Liver (tissue), 3 donors: Measurements from ENCODE around the gene OR2M4.

ENCODE experiments used
- ATF3 ChIP-seq: IDR thresholded peaks from 2 replicates; pipeline ENCODE4 v1.6.1; 2016; ENCODE audit warnings: antibody characterized with exemption
- CTCF ChIP-seq: fragments of 150-350 bp; IDR thresholded peaks from 2 replicates; pipeline ENCODE4 v1.5.1; 2017; ENCODE audit warnings: improper control_type of control experiment, low read depth, low read length; ENCODE audit not compliant: missing input control
- FOXA1 ChIP-seq: IDR thresholded peaks from 2 replicates; pipeline ENCODE4 v1.6.1; 2016; ENCODE audit warnings: antibody characterized with exemption
- GABPA ChIP-seq, 2 donors: IDR thresholded peaks in 1 of 2; conservative IDR thresholded peaks in 1 of 2; 2 replicates each; pipeline ENCODE4 v1.6.1; 2016; ENCODE audit warnings: antibody characterized with exemption in 2 of 2, mild to moderate bottlenecking in 1 of 2, moderate library complexity in 1 of 2
- JUND ChIP-seq, 2 donors: IDR thresholded peaks; 2 replicates each; pipeline ENCODE4 v1.6.1; 2016; ENCODE audit warnings: antibody characterized with exemption in 2 of 2
- MAX ChIP-seq: IDR thresholded peaks from 2 replicates; pipeline ENCODE4 v1.6.1; 2016; ENCODE audit warnings: antibody characterized with exemption
- NR2F2 ChIP-seq: IDR thresholded peaks from 2 replicates; pipeline ENCODE4 v1.6.1; 2016; ENCODE audit warnings: antibody characterized with exemption
- RAD21 ChIP-seq, 2 donors: IDR thresholded peaks; 2 replicates each; pipeline ENCODE4 v1.6.1; 2016; ENCODE audit warnings: antibody characterized with exemption in 2 of 2, mild to moderate bottlenecking in 2 of 2
- REST ChIP-seq: IDR thresholded peaks from 2 replicates; pipeline ENCODE4 v1.6.1; 2016; ENCODE audit warnings: antibody characterized with exemption, mild to moderate bottlenecking
- RXRA ChIP-seq, 2 donors: IDR thresholded peaks; 2 replicates each; pipeline ENCODE4 v1.6.1; 2017 to 2018; ENCODE audit warnings: antibody characterized with exemption in 2 of 2, mild to moderate bottlenecking in 1 of 2
- SP1 ChIP-seq: IDR thresholded peaks from 2 replicates; pipeline ENCODE4 v1.6.1; 2018; ENCODE audit warnings: antibody characterized with exemption, mild to moderate bottlenecking
- TAF1 ChIP-seq: conservative IDR thresholded peaks from 2 replicates; pipeline ENCODE4 v1.6.1; 2016; ENCODE audit warnings: antibody characterized with exemption, mild to moderate bottlenecking
- YY1 ChIP-seq: IDR thresholded peaks from 2 replicates; pipeline ENCODE4 v1.6.1; 2016; ENCODE audit warnings: antibody characterized with exemption, mild to moderate bottlenecking
- ZBTB33 ChIP-seq: IDR thresholded peaks from 2 replicates; pipeline ENCODE4 v1.6.1; 2016; ENCODE audit warnings: antibody characterized with exemption
- donor health status: healthy.
- donor health status: healthy.

GRCh38 chr1:248229360-248229908 is 1.8 kb upstream of the OR2M4 start:
- TF ChIP-seq GABPA (IDR thresholded peaks at IDR 0.05 in 1 of 2, conservative IDR thresholded peaks at IDR 0.05 in 1 of 2): no peak
- no peak for TF ChIP-seq CTCF
- no peak for TF ChIP-seq RAD21 (IDR thresholded peaks at IDR 0.05)
- TF ChIP-seq RXRA (IDR thresholded peaks at IDR 0.05): no peak
- no peak for TF ChIP-seq YY1
- TF ChIP-seq JUND (IDR thresholded peaks at IDR 0.05): no peak
- no peak for TF ChIP-seq ATF3
- TF ChIP-seq SP1: no peak
- no peak for TF ChIP-seq TAF1
- no peak for TF ChIP-seq REST
- TF ChIP-seq FOXA1: no peak
- no peak for TF ChIP-seq MAX
- TF ChIP-seq NR2F2: no peak
- no peak for TF ChIP-seq ZBTB33
